GM19193 (cell line): Measurements from ENCODE around the gene EPGN.

Experiments
- POLR2A ChIP-seq: IDR thresholded peaks from 4 replicates; pipeline ENCODE4 v1.6.1; 2011; ENCODE audit not compliant: insufficient read depth, insufficient read length; ENCODE audit errors: extremely low read depth

Gene EPGN

DNA sequence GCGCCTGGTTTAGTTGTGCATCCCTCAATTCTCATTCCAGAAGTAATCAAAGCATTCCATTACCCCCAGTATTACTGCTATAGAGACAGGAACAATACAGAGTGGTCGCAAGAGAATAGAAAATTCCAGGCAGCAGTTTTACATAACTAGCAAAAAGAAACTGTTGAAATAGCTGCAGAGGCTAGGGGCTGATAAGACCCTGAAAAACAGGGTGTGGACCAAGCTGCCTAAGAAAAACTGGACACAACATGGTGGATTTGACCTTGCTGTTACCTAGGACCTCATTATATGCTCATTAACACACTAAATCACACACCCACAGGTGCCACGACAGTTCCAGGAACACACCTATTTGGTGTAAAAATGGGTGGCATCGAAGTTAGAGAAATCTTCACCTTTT, 15.4 kb downstream of the EPGN start:
- no peak for TF ChIP-seq POLR2A

DNA sequence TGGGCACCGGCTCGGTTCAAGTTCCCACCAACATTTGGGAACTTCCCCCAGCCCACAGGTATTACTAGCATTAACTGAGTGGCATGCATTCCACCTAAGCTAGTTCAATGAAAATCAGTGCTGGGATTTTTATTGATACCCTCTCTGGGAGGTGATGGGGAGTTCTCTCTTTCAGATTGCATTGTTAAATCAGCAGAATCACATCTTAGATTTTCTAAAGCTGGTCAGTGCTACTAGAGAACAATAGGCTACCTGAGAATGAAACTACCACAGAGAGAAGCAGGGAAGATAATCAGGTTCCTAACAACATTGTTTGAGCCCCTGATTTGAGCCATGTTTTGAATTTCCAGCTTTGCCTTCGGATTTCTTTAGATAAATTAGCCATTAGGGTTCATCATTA, 16.0 kb downstream of the EPGN start:
- no peak for TF ChIP-seq POLR2A

DNA sequence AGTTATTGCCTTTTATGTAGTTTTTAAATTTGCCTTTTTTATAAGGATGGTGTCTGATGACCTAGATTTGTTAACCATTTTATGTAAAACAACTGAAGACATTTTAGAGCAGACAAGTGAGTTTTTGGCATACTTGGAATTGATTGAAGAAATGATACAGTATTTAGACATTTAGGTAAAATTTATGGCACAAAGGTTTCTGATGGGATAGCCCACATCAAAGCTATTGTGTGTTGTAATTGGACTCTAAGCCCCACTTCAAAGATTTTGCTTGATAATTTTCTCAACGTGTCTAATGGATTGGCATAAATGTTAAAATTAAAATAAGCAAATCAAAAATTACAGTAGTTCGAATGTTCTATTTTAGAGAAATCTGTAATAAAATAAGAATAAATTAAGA, 17.6 kb downstream of the EPGN start:
- TF ChIP-seq POLR2A: no peak

DNA sequence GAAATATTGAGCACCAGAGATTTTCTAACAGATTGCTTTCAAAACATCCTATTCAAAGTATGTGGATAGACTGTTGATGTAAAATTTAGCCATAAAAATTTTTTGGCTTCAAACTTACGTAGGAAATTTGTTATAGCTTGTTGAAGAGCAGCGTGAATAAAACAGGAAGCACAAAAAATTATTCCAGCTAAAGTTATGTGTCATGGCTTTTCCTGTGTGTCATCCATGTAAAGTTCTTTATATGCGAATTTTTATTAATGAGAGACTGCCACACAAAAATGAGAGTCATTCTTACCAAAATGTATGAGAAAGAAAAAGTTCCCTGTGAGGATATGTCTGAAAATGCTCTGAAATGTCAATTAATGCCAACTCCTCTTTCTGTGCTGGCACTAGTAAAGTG, 19.5 kb downstream of the EPGN start:
- no peak for TF ChIP-seq POLR2A

DNA sequence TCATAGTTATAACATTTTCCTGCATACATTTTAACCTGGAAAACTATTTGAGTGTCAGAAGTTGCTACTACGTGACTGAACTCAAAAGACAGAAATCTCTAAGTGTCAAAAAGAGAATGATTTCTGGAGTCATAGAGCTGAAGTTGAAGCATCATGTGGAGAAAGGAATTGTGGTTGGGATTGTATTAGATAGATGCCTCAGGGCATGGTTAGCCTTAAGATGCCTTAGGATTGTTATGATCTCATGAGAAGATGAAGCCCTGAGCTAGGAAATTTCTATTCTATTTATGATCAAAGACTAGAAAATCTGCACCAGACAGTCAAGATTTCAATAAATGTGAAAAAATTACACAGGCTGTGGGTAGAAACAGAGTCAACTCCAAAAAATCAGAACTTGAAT, 20.2 kb downstream of the EPGN start:
- no peak for TF ChIP-seq POLR2A

DNA sequence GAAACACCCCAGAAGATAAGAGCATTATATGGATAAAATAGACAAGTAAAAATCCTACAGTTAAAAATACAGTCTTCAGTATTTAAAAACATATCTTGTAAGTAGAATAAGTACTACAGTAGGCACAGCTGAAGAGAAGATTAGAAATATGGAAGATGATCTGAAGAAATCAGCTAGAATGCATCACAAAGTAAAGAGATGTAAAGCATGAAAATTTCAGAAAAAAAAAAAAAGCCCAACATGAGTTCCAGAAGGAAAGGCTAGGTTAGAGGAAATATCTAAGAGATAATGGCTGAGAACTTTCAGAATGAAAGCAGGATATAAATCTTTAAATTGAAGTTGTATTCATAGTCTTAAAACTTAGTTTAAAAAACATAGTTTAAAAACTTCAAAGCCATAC, 21.0 kb downstream of the EPGN start:
- no peak for TF ChIP-seq POLR2A

DNA sequence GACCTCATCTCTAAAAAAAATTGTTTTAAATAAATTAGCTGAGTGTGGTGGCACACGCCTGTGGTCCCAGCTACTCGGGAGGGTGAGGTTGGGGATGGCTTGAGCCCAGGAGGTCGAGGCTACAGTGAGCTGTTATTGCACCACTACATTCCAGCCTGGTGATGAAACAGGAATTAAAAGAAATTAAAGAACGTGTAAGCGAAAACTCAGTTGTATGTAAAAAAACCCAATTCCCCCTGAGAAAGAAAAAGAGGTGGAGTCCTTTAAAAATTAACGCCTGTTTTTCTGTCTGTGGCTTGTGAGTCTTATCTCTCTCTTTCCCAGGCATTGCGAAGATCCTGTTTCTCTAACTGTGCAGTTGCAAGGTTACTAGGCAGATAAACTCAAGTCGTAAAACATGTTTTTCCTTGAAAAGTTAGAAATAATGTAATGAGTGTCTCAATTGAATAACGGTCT, 22.1 kb downstream of the EPGN start:
- TF ChIP-seq POLR2A: no peak

DNA sequence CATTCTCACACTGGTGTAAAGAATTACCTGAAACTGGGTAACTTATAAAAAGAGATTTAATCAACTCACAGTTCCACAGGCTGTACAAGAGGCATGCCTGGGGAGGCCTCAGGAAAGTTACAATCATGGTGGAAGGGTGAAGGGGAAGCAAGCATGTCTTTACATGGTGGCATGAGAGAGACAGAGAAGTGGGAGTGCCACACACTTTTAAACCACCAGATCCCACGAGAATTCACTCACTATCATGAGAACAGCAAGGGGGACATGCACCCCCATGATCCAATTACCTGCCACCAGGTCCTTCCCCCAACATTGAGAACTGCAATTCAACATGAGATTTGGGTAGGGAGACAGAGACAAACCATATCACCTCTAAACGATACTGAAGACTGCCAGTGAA, 23.0 kb downstream of the EPGN start:
- TF ChIP-seq POLR2A: no peak

DNA sequence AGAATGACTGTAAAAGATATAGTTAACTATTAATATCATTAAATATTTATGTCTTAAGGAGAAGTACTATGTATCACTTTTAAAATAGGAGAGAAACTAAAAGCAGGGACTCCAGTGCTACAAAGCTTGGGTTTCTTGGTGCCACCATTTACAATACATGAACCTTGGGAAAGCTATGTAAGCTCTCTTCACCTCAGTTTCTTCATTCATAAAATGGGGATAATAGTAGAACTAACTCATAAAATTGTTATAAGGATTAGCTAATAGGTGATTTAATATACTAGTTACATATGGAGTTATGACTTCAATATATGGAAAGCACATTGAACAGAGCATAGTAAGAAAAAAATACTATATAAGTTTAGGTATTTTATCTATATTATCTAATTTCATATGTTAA, 23.7 kb downstream of the EPGN start:
- TF ChIP-seq POLR2A: no peak

DNA sequence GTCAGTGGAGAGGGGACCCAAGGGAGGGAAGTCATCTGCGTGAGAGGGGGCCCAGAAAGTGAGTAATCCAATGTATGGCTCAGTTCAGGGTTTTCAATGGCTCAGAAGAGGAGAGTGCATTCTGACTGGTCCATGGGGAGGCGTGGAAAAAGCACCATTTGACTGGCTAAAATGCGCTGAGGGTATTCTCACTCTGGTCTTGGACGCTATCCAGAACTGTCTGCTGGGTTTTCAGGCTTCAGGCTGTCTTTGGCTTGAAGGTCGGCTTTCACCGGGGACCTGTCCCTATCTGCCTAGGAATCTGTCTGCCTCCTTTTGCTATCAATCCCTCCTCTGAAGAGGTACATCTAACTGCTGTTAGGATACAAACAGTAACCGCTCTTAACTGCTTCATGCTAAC, 26.4 kb downstream of the EPGN start:
- no peak for TF ChIP-seq POLR2A

DNA sequence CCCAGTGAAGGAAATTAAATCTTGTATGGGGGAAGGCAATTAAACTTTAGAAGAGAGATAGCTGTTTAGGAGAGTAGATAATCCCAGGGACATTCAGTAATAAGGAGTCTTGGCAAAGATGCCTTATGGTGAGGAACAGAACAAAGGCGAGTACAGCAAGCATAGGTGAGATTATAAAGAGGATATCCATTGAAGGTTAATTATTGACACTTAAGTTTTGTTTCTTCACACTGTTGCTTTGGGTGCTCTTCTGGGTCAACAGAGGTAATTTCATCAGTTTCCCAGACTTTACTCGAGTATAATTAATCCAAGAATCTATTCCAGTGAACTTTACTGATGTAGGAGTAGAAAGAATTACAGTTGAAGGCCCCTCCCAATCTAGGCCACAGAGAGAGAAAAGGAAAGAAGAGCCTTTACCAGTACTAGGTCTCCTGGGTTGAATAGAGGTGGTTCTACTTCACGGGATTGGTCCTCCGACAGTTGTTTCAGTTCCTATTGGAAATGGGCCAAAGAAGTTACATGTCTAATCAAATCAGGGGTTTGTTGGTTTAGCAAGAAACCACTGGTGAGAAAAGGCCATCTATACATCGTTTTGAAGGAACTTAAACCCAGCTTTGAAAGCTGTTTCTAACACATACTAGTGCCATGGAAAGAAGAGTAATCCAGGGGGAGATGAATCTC, 27.2 kb downstream of the EPGN start:
- TF ChIP-seq POLR2A: no peak

DNA sequence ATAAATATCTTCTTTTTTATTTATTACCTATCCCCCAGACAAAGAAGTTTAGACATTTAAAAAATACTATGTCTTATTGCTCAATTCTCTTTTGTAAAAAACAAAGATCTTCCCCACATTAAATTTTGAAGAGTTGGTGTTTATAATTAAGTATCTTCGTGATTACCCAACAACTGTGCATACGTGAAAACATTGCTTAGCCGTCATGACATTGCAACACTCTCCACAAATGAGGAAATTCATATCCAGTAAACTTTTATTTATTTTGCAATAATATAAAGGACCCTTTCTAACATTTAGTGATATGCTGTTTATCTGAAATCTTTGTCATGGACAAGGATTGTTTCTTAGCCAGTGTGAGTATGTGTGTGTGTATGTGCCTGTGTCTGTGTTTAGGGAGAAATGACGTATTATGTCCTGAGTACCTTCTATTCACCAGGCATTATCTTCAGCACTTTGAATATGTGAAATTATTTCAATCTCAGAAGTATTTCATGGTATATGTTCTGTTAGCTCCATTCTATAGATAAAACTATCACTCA, 30.6 kb downstream of the EPGN start:
- TF ChIP-seq POLR2A: no peak

DNA sequence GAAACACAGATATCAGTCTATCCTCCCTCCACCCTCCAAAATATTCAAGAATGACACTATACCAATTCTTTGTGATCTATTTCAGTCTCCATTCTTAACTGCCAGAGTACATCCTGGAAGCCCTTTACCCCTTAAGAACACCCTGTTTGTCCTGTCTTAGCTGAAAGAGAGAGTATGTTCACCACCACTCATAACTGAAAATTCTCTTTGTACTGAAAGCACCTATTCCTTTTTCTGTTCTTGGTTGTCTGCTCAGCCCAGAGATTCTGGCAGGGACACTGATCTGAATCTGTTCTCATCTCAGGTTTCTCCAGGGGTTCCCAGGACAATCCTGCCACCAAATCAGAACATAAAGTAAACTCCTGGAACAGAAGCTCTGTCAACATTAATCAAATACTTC, 31.2 kb downstream of the EPGN start:
- no peak for TF ChIP-seq POLR2A

DNA sequence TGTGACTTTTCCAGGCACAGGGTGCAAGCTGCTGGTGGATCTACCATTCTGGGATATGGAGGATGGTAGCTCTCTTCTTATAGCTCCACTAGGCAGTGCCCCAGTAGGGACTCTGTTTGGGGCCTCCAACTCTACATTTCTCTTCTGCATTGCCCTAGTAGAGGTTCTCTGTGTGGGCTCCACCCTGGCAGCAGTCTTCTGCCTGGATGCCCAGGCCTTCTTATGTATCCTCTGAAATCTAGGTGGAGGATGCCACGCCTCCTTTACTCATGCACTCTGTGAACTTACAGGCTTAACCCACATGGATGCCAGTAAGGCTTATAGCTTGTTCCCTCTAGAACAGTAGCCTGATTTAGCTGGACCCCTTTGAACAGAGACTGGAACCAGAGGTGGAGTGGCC, 35.8 kb downstream of the EPGN start:
- TF ChIP-seq POLR2A: no peak

DNA sequence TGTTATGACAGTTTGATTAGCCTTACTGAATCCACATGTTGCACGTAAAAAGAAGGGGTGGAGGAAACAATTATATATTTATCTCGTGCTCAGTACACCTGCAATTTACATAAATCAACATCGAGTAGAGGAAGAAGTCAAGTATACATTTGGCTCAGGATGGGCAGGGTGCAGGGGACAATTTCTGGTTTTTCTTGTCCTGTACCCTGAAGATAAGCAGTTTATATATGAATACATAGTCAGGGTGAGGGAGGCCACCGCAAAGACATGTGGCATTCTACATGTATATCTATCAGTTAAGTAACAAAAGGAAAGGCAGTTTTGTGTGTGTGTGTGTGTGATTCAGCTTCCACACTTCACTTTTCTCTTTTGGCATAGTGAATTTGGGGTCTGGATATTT, 45.6 kb downstream of the EPGN start:
- no peak for TF ChIP-seq POLR2A

DNA sequence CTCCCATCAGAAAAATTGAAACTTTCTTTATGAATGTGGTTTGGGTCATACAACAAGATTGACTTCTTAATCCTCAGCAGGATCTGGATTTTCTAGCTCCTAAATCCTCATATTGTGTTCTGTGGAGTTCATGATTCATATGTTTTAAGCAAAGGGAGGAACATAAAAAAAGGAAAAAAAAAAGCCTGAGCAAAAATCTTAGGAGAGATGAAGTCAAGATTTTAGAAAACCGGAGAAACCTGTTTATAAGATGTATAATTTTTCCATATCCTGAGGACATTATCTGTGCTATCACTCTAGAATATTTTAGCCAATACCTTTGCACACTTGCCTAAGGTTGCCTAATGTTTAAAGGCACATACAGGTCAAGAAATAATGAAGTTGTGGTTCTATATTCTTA, 49.7 kb downstream of the EPGN start:
- no peak for TF ChIP-seq POLR2A

DNA sequence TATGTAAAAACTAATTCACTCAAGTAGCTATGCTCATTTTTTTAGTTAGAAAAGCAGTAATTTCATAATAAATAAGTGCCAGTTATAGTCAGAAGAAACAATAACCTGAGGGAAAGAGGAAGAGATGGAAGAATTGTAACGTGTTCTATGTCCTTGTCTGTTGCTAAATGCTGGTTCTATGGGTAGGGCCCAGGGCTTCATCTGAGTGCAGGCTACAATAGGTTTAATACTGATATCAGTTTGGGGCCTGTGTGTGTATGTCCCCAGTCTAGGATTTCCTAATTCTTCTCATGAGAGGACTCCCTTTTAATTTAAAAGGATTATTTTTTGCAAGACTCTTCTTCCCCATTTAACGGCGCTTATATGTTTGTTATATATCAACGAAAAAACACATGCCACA, 53.4 kb downstream of the EPGN start:
- no peak for TF ChIP-seq POLR2A
